ENCODE data around the gene KRTAP4-4. TPM values are rescaled to one million over a fixed set of nuclear protein-coding genes. Genes with fewer than 3 reads are reported as not detected.

KRTAP4-4 gene
- total and polyA plus RNA-seq, 2 of the 8 experiments (the other 6 are each of a cell fraction or from before 2014, with no cell fraction given): not detected

DNA sequence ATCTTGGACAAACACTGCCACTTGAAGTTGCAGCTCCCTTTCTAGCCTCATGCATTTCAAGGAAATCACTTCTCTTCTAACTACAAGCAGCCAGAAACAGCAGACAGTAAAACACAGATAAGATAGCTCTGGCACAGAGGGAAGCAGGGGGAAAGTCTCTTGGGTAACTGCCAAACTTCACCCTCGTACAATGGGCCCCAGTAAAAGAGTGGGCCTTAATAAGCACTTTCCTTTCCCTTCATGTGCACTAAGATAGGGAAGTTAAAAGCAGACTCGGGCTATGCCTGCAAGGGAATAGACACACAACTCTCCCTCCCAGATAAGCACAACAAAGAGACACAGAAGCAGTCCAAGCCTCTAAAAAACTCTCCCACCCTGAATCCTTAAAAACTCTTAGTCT, 6.7 kb downstream of the KRTAP4-4 start:
- CTCF ChIA-PET (ENCODE audit: partially characterized antibody): no interaction called here

More for the DNA sequence above, 6.7 kb downstream of the KRTAP4-4 start:
- 98% methylated on average over 2 of the region's 2 CpGs; no CpG with 5 or more reads in 1 of the 2 experiments for WGBS, 2 experiments (ENCODE audit: extremely low coverage in 1 of 2, insufficient coverage in 1 of 2, insufficient read length in 1 of 2, insufficient replicate concordance in 2 of 2, low coverage in 1 of 2, low lambda C conversion rate in 2 of 2, missing lambda C conversion rate in 1 of 2)
- FAIRE-seq: no peak
- Histone ChIP-seq H3K4ac (replicated peaks; ENCODE audit: insufficient read length, low read depth, low read length) (no peak overlapping the region), H2BK20ac (ENCODE audit: low read length) (no peak overlapping the region), H2BK120ac (replicated peaks; ENCODE audit: low read depth, low read length) (no peak overlapping the region), H3K36me3 (ENCODE audit: control insufficient read depth in 2 of 4, insufficient read depth in 4 of 4, low read length in 3 of 4) (no peaks in the 10 kb centered on the region), H4K8ac (ENCODE audit: extremely low read depth, insufficient read depth, low read length) (no peak overlapping the region), H3K79me1 (ENCODE audit: low read depth, low read length) (no peaks in the 10 kb centered on the region), H3K27me3 (replicated peaks in 1 of 4; ENCODE audit: control insufficient read depth in 3 of 4, extremely low read depth in 1 of 4, insufficient read depth in 3 of 4, low read length in 3 of 4) (no peaks in the 10 kb centered on the region), H3K23me2 (ENCODE audit: low read depth, low read length) (no peaks in the 10 kb centered on the region; the same call in 1 of the 2 replicates), H2BK12ac (ENCODE audit: low read depth, low read length) (no peak overlapping the region), H3K4me2 (ENCODE audit: insufficient read depth in 1 of 2, low read depth in 2 of 2, low read length in 2 of 2) (no peak overlapping the region), H3K56ac (replicated peaks; ENCODE audit: insufficient read length, low read depth, low read length) (no peak overlapping the region), H3K9ac (replicated peaks in 1 of 4; ENCODE audit: extremely low read depth in 1 of 4, low read depth in 3 of 4, low read length in 3 of 4) (no peak overlapping the region), H4K5ac (ENCODE audit: insufficient read length, low read depth, low read length) (no peak overlapping the region), H2BK5ac (ENCODE audit: low read depth, low read length) (no peak overlapping the region), H3K4me1 (replicated peaks in 1 of 4; ENCODE audit: control insufficient read depth in 3 of 4, insufficient read depth in 4 of 4, low read length in 3 of 4) (no peaks in the 10 kb centered on the region), H3K14ac (ENCODE audit: insufficient read length) (no peak overlapping the region), H3K79me2 (ENCODE audit: control insufficient read depth in 1 of 2, insufficient read depth in 2 of 2, low read length in 2 of 2) (no peaks in the 10 kb centered on the region), H3K4me3 (ENCODE audit: extremely low read depth in 1 of 4, insufficient read depth in 2 of 4, low read depth in 3 of 4, low read length in 4 of 4) (no peak overlapping the region), H2AK5ac (ENCODE audit: low read depth, low read length) (no peak overlapping the region), H2BK15ac (ENCODE audit: low read length) (no peak overlapping the region), H3K27ac (ENCODE audit: low read depth, low read length) (no peak overlapping the region), H3K18ac (ENCODE audit: extremely low read depth, low read length) (no peak overlapping the region), H3K9me3 (ENCODE audit: insufficient read depth in 2 of 2, low read depth in 1 of 2, low read length in 1 of 2) (no peaks in the 10 kb centered on the region), H4K91ac (replicated peaks; ENCODE audit: insufficient read length, low read length) (no peak overlapping the region), H3K23ac (ENCODE audit: insufficient read length) (no peak overlapping the region), H2AFZ (ENCODE audit: low read length) (no peak overlapping the region), H4K20me1 (replicated peaks in 1 of 2; ENCODE audit: control insufficient read depth in 1 of 2, insufficient read depth in 2 of 2, low read length in 2 of 2) (no peaks in the 10 kb centered on the region)
- POLR2A ChIA-PET (ENCODE audit: partially characterized antibody): no interaction called here
- no peak for TF ChIP-seq RAD21 (IDR thresholded peaks at IDR 0.05 in 1 of 2, conservative IDR thresholded peaks at IDR 0.05 in 1 of 2; ENCODE audit: low read depth in 2 of 2, low read length in 2 of 2)
- no peak for TF ChIP-seq PHF8 (conservative IDR thresholded peaks at IDR 0.05; ENCODE audit: low read depth, low read length)
- no peak for TF ChIP-seq POU5F1 (IDR thresholded peaks at IDR 0.05; ENCODE audit: low read depth, low read length)
- no peak for TF ChIP-seq RBBP5 (IDR thresholded peaks at IDR 0.05; ENCODE audit: borderline replicate concordance, low read depth, low read length)
- DNase-seq (ENCODE audit: low read depth in 1 of 2, low spot score in 2 of 2): no peak

Measured in H1 (cell line).